Stomach (tissue), 9 donors: ENCODE results near the gene RPL28. TPM values are rescaled to one million over a fixed set of nuclear protein-coding genes. Genes with fewer than 3 reads are reported as not detected.

Experiments
- DNase-seq, 2 donors: peaks; one replicate each; pipeline versions ENCODE4 v3.0.0 to v3.0.0-alpha.2; 2013 to 2019
- H3K27ac ChIP-seq, 5 donors: fragments of 200-600 bp in 4 of 5; sonication (generic) in 4 of 5; one replicate each; pipeline ENCODE4 v1.5.1; 2013 to 2019; ENCODE audit warnings: mild to moderate bottlenecking in 1 of 5, moderate library complexity in 1 of 5
- H3K27me3 ChIP-seq, 3 donors: fragments of 200-600 bp; sonication (generic); one replicate each; pipeline ENCODE4 v1.5.1; 2017 to 2019; ENCODE audit warnings: mixed run types in 1 of 3
- H3K36me3 ChIP-seq, 4 donors: fragments of 200-600 bp; sonication (generic); 1 replicate in 3 of 4; 2 replicates in 1 of 4; pipeline ENCODE4 v1.5.1; 2016 to 2019
- H3K4me1 ChIP-seq, 4 donors: fragments of 200-600 bp; sonication (generic); one replicate each; pipeline ENCODE4 v1.5.1; 2016 to 2019
- H3K4me3 ChIP-seq, 4 donors: fragments of 200-600 bp; sonication (generic) in 3 of 4; one replicate each; pipeline ENCODE4 v1.5.1; 2016 to 2019; ENCODE audit warnings: mild to moderate bottlenecking in 1 of 4
- H3K9me3 ChIP-seq, 4 donors: fragments of 200-600 bp; sonication (generic); one replicate each; pipeline ENCODE4 v1.5.1; 2016 to 2019
- CTCF ChIP-seq, 7 experiments: fragments of 450-650 bp in 4 of 7; fragments of 200-600 bp in 3 of 7; sonication (generic) in 3 of 7; IDR thresholded peaks; one replicate each; pipeline ENCODE4 v1.5.1; 2016 to 2019; ENCODE audit warnings: antibody characterized with exemption in 7 of 7, control low read depth in 2 of 7, mild to moderate bottlenecking in 1 of 7
- EP300 ChIP-seq: sonication (generic); formaldehyde crosslinking; IDR thresholded peaks from one replicate; pipeline ENCODE4 v1.6.1; 2017; ENCODE audit warnings: antibody characterized with exemption
- POLR2A ChIP-seq, 4 donors: fragments of 450-650 bp; IDR thresholded peaks; one replicate each; pipeline ENCODE4 v1.6.1; 2016; ENCODE audit warnings: antibody characterized with exemption in 4 of 4, control low read depth in 2 of 4, mild to moderate bottlenecking in 1 of 4, moderate library complexity in 1 of 4
- POLR2AphosphoS5 ChIP-seq, 3 donors: sonication (generic); formaldehyde crosslinking; IDR thresholded peaks; one replicate each; pipeline ENCODE4 v1.6.1; 2016; ENCODE audit warnings: antibody characterized with exemption in 3 of 3
- WGBS, 5 donors: extraction: QIAGEN DNeasy Blood & Tissue Kit in 3 of 5; methylation state at CpG; one replicate each; pipeline versions ENCODE4 v1.1.5 to v1.1.7; 2013 to 2018; 5-methylcytosine and 5-hydroxymethylcytosine counted together
- intact Hi-C: fragments of 100-400 bp; cut with DNase I; formaldehyde crosslinking; loops from one replicate; pipeline ENCODE4 v1.15.1; 2023; ENCODE audit warnings: low total_unique reads
- polyA plus RNA-seq, 3 donors: library from polyadenylated mRNA; stranded (reverse); fragments of 200-250 nt; gene quantifications; one replicate each; pipeline ENCODE4 v1.2.3, GENCODE V29; 2013
- total RNA-seq, 5 donors: library from RNA; depleted of rRNA; stranded (reverse); fragments of >200 nt; gene quantifications; one replicate each; pipeline versions ENCODE4 v1.1.0 to v1.2.3, GENCODE V29; 2014 to 2016
- donor health status: healthy with polysubstance abuse.
- donor health status: Bipolar disorder and iron deficiency.
- donor health status: healthy.

RPL28 gene
- total and polyA plus RNA-seq, 8 donors = 47.5 to 2,388 (median 624) TPM

- no peak for TF ChIP-seq EP300
- TF ChIP-seq CTCF (IDR thresholded peaks at IDR 0.05) = no peak
- no peak for TF ChIP-seq POLR2A (IDR thresholded peaks at IDR 0.05)
- no peak for TF ChIP-seq POLR2AphosphoS5 (IDR thresholded peaks at IDR 0.05)
- intact Hi-C loops = loop anchor here (5.0 kb wide), 1 partner anchor 669 kb away; no protein-coding TSS in a partner anchor
- Histone ChIP-seq H3K36me3 (no peaks in the 10 kb centered on the region), H3K27me3 (peaks cover 10 to 71% (median 17%) of the 10 kb centered on the region in 3 donors), H3K27ac (no peak overlapping the region), H3K4me3 (no peak overlapping the region), H3K9me3 (no peaks in the 10 kb centered on the region), H3K4me1 (no peaks in the 10 kb centered on the region)
- 56 to 73% (median 64%) methylated on average over 2 of the region's 2 CpGs for WGBS, 5 donors
- no peak for DNase-seq
Observed at GRCh38 chr19:55426042-55426441, 40.3 kb downstream of the RPL28 start.

- Histone ChIP-seq H3K9me3 (no peaks in the 10 kb centered on the region), H3K4me3 (no peak overlapping the region), H3K27ac (no peak overlapping the region), H3K4me1 (peaks cover 0 to 6% (median 0%) of the 10 kb centered on the region in 4 donors), H3K27me3 (peaks cover 21 to 80% (median 28%) of the 10 kb centered on the region in 3 donors), H3K36me3 (no peaks in the 10 kb centered on the region)
- TF ChIP-seq POLR2A (IDR thresholded peaks at IDR 0.05) = no peak
- TF ChIP-seq CTCF (IDR thresholded peaks at IDR 0.05) = no peak
- no peak for TF ChIP-seq EP300
- TF ChIP-seq POLR2AphosphoS5 (IDR thresholded peaks at IDR 0.05) = no peak
- WGBS, 5 donors = 76 to 100% (median 98%) methylated on average over 1 of the region's 1 CpG
- no peak for DNase-seq
- intact Hi-C loops = no loop called here
Observed at GRCh38 chr19:55431183-55431582, 45.5 kb downstream of the RPL28 start.

- intact Hi-C loops = no loop called here
- TF ChIP-seq CTCF (IDR thresholded peaks at IDR 0.05) (no peak), POLR2AphosphoS5 (IDR thresholded peaks at IDR 0.05) (no peak), EP300 (no peak), POLR2A (IDR thresholded peaks at IDR 0.05) (no peak)
- WGBS, 5 donors = 82 to 90% (median 89%) methylated on average over 11 to 14 of the region's 14 CpGs
Observed at GRCh38 chr19:55432241-55432959, 46.7 kb downstream of the RPL28 start.

GRCh38 chr19:55433292-55433691 lies 47.6 kb downstream of the RPL28 start:
- intact Hi-C loops = no loop called here
- H3K4me3 ChIP-seq = no peak overlapping the region
- DNase-seq = no peak
- TF ChIP-seq EP300 = no peak
- no peak for TF ChIP-seq POLR2AphosphoS5 (IDR thresholded peaks at IDR 0.05)
- TF ChIP-seq CTCF (IDR thresholded peaks at IDR 0.05) = no peak
- TF ChIP-seq POLR2A (IDR thresholded peaks at IDR 0.05) = no peak
- H3K27me3 ChIP-seq = peaks cover 23 to 87% (median 38%) of the 10 kb centered on the region in 3 donors
- H3K9me3 ChIP-seq = no peaks in the 10 kb centered on the region
- WGBS, 5 donors = 8 to 40% (median 17%) methylated on average over 1 to 46 of the region's 48 CpGs
- H3K4me1 ChIP-seq = peaks cover 0 to 6% (median 0%) of the 10 kb centered on the region in 4 donors
- H3K27ac ChIP-seq = no peak overlapping the region
- H3K36me3 ChIP-seq = no peaks in the 10 kb centered on the region

More at GRCh38 chr19:55432241-55432959, 46.7 kb downstream of the RPL28 start:
- Histone ChIP-seq H3K36me3 (no peaks in the 10 kb centered on the region), H3K4me3 (no peak overlapping the region), H3K27me3 (peaks cover 21 to 85% (median 29%) of the 10 kb centered on the region in 3 donors), H3K4me1 (peaks cover 0 to 6% (median 0%) of the 10 kb centered on the region in 4 donors), H3K9me3 (no peaks in the 10 kb centered on the region), H3K27ac (no peak overlapping the region)
- DNase-seq = no peak
